Astrocyte of the cerebellum (primary cell): Measurements from ENCODE around the gene ALDH1L1.

ENCODE experiments used
- DNase-seq: peaks from one replicate; pipeline ENCODE4 v3.0.0-alpha.2; 2011; ENCODE audit warnings: low read depth
- H3K4me3 ChIP-seq: 2 replicates; pipeline ENCODE4 v1.5.1; 2011; ENCODE audit warnings: mild to moderate bottlenecking, low read depth, low read length, moderate library complexity
- in situ Hi-C: cut with HindIII; loops from 2 replicates; pipeline ENCODE4 v1.10.0; 2017; ENCODE audit warnings: low sequenced_read_pairs
- TF ChIP-seq, protein P1 (sequence below): IDR thresholded peaks from 2 replicates; pipeline ENCODE4 v1.5.1; 2012; ENCODE audit warnings: low read length, low read depth, moderate library complexity, mild to moderate bottlenecking; ENCODE audit errors: missing control alignments

ALDH1L1 gene

GRCh38 chr3:126118591-126118990 lies 61.8 kb downstream of the ALDH1L1 start:
- in situ Hi-C loops: no loop called here
- H3K4me3 ChIP-seq: no peak overlapping the region
- DNase-seq: no peak
- TF ChIP-seq, protein P1, sequence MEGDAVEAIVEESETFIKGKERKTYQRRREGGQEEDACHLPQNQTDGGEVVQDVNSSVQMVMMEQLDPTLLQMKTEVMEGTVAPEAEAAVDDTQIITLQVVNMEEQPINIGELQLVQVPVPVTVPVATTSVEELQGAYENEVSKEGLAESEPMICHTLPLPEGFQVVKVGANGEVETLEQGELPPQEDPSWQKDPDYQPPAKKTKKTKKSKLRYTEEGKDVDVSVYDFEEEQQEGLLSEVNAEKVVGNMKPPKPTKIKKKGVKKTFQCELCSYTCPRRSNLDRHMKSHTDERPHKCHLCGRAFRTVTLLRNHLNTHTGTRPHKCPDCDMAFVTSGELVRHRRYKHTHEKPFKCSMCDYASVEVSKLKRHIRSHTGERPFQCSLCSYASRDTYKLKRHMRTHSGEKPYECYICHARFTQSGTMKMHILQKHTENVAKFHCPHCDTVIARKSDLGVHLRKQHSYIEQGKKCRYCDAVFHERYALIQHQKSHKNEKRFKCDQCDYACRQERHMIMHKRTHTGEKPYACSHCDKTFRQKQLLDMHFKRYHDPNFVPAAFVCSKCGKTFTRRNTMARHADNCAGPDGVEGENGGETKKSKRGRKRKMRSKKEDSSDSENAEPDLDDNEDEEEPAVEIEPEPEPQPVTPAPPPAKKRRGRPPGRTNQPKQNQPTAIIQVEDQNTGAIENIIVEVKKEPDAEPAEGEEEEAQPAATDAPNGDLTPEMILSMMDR: no peak

GRCh38 chr3:126117786-126118185 lies 62.6 kb downstream of the ALDH1L1 start:
- no peak overlapping the region for H3K4me3 ChIP-seq
- DNase-seq: no peak
- TF ChIP-seq, protein P1: no peak
- in situ Hi-C loops: no loop called here

DNA sequence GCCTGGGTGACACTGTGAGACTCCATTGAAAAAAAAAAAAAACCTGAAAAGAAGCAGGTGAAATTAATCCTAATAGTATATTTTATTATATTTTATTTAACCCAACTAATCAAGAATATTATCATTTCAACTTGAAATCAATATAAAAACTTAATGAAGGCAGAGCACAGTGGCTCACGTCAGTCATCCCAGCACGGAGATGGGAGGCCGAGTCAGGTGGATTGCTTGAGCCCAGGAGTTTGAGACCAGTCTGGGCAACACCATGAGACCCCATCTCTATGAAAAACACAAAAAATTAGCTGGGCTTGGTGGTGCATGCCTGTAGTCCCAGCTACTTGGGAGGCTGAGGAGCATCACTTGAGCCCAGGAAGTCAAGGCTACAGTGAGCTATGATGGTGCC lies 63.2 kb downstream of the ALDH1L1 start:
- TF ChIP-seq, protein P1: no peak
- DNase-seq: no peak
- in situ Hi-C loops: no loop called here
- no peak overlapping the region for H3K4me3 ChIP-seq

- DNase-seq: no peak
- in situ Hi-C loops: no loop called here
- TF ChIP-seq, protein P1: no peak
- no peak overlapping the region for H3K4me3 ChIP-seq
Observed at GRCh38 chr3:126116526-126116925, 63.9 kb downstream of the ALDH1L1 start.

GRCh38 chr3:126114443-126115386 lies 65.7 kb downstream of the ALDH1L1 start:
- H3K4me3 ChIP-seq: no peak overlapping the region
- in situ Hi-C loops: no loop called here
- DNase-seq: no peak
- TF ChIP-seq, protein P1: no peak

GRCh38 chr3:126113733-126114442 lies 66.5 kb downstream of the ALDH1L1 start:
- DNase-seq: no peak
- H3K4me3 ChIP-seq: no peak overlapping the region
- TF ChIP-seq, protein P1: peak; percentile 37
- in situ Hi-C loops: no loop called here
